ENCODE results near the gene NFIX.

Gene NFIX

GRCh38 chr19:13134626-13135025, 139.4 kb downstream of the NFIX start:
- no peak for DNase-seq

- DNase-seq, result no peak
These were observed 140.1 kb downstream of the NFIX start for GRCh38 chr19:13135068-13136062.

- no peak for DNase-seq
These were observed 142.1 kb downstream of the NFIX start for GRCh38 chr19:13137290-13137794.

GRCh38 chr19:13138171-13138915, 143.1 kb downstream of the NFIX start:
- DNase-seq, result no peak

- DNase-seq, result no peak
These were observed 143.6 kb downstream of the NFIX start for GRCh38 chr19:13138916-13139198.

GRCh38 chr19:13139633-13140311, 144.5 kb downstream of the NFIX start:
- DNase-seq, result no peak

- no peak for DNase-seq
These were observed 151.7 kb downstream of the NFIX start for GRCh38 chr19:13146763-13147563.
